HepG2 (cell line): ENCODE measurements around the gene ZFP36L2. TPM values are rescaled to one million over a fixed set of nuclear protein-coding genes. Genes with fewer than 3 reads are reported as not detected.

ENCODE experiments used
- HCFC1 ChIP-seq: fragments of 150-350 bp; IDR thresholded peaks from 2 replicates; pipeline ENCODE4 v1.6.1; 2014; ENCODE audit warnings: low read depth, low read length
- KAT8 ChIP-seq: IDR thresholded peaks from 2 replicates; pipeline ENCODE4 v1.6.1; 2016; ENCODE audit warnings: missing genetic modification reagents, missing compliant biosample characterization
- NR2F2 ChIP-seq: IDR thresholded peaks from 2 replicates; pipeline ENCODE4 v1.6.1; 2012; ENCODE audit warnings: low read depth, inconsistent platforms, borderline replicate concordance
- SALL2 ChIP-seq: sonication (generic); formaldehyde crosslinking; IDR thresholded peaks from 2 replicates; pipeline ENCODE4 v1.8.1; 2023; ENCODE audit warnings: mild to moderate bottlenecking, missing genetic modification reagents, inconsistent platforms
- ZFP62 ChIP-seq: sonication (generic); formaldehyde crosslinking; IDR thresholded peaks from 2 replicates; pipeline ENCODE4 v1.4.0; 2020; ENCODE audit warnings: missing genetic modification reagents
- ZMYM2 ChIP-seq: sonication (generic); formaldehyde crosslinking; IDR thresholded peaks from 2 replicates; pipeline ENCODE4 v1.8.0; 2022; ENCODE audit warnings: mild to moderate bottlenecking, missing genetic modification reagents
- ZMYM3 ChIP-seq: sonication (generic); formaldehyde crosslinking; IDR thresholded peaks from 2 replicates; pipeline ENCODE4 v1.5.1; 2020; ENCODE audit warnings: mild to moderate bottlenecking, missing genetic modification reagents
- polyA plus RNA-seq, 8 experiments: library from polyadenylated mRNA; depleted of rRNA in 3 of 8; stranded (reverse) in 7 of 8; unstranded in 1 of 8; fragments of >200 nt; fragmentation: Illumina TruSeq in 4 of 8; extraction: Trizol in 4 of 8; gene quantifications; 2 replicates each; pipeline versions ENCODE4 v1.2.1 to v1.2.3, GENCODE V29; 2011 to 2016; ENCODE audit warnings: low read depth in 4 of 8, missing spikeins in 1 of 8, mixed read lengths in 1 of 8; ENCODE audit not compliant: insufficient read depth in 1 of 8
- total RNA-seq, 5 experiments: library from RNA; depleted of rRNA; stranded (reverse); fragments of >200 nt; fragmentation: Illumina TruSeq; extraction: Trizol; gene quantifications; 2 replicates each; pipeline ENCODE4 v1.2.3, GENCODE V29; 2016; ENCODE audit warnings: low read depth in 1 of 5
- TF ChIP-seq, protein P1 (sequence below): sonication (generic); formaldehyde crosslinking; IDR thresholded peaks from one replicate; pipeline ENCODE4 v1.5.1; 2020; ENCODE audit warnings: mild to moderate bottlenecking, missing genetic modification reagents; ENCODE audit errors: not compliant biosample characterization
- TF ChIP-seq, protein P2 (sequence below): sonication (generic); formaldehyde crosslinking; IDR thresholded peaks from 2 replicates; pipeline ENCODE4 v1.4.0; 2020; ENCODE audit warnings: mild to moderate bottlenecking, missing genetic modification reagents

Gene ZFP36L2
- total and polyA plus RNA-seq, 2 of the 13 experiments (the other 11 are each of a cell fraction or from before 2014, with no cell fraction given) = 11.2 to 21.8 TPM

DNA sequence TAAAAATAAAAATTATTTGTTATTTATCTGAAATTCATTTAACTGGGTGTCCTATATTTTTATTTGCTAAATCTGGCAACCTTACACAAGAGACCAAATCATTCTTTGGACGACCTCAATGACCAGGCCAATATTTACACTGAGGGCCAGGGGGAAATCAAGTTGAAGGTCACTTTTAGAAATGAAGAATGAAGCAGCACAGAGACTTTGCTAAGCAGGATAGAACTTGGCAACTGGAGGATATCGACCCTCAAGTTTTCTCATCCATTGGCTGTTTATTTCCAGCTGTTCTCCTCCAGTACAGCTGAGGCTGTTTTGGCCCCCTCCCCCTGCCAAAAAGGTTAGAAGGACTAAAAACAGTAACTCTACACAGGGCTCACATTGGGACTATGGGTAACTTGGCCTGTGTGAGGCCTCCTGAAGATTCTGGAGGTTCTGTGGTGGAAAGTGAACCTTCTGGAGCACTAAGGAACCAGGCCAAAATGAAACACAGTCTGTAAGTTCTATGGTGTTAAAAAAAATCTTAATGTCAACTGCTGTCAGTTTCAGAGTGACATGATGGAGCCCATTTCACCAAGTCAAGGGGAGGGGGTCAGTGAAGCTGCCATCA lies 32.2 kb upstream of the ZFP36L2 start (continued):
- TF ChIP-seq, protein P1, sequence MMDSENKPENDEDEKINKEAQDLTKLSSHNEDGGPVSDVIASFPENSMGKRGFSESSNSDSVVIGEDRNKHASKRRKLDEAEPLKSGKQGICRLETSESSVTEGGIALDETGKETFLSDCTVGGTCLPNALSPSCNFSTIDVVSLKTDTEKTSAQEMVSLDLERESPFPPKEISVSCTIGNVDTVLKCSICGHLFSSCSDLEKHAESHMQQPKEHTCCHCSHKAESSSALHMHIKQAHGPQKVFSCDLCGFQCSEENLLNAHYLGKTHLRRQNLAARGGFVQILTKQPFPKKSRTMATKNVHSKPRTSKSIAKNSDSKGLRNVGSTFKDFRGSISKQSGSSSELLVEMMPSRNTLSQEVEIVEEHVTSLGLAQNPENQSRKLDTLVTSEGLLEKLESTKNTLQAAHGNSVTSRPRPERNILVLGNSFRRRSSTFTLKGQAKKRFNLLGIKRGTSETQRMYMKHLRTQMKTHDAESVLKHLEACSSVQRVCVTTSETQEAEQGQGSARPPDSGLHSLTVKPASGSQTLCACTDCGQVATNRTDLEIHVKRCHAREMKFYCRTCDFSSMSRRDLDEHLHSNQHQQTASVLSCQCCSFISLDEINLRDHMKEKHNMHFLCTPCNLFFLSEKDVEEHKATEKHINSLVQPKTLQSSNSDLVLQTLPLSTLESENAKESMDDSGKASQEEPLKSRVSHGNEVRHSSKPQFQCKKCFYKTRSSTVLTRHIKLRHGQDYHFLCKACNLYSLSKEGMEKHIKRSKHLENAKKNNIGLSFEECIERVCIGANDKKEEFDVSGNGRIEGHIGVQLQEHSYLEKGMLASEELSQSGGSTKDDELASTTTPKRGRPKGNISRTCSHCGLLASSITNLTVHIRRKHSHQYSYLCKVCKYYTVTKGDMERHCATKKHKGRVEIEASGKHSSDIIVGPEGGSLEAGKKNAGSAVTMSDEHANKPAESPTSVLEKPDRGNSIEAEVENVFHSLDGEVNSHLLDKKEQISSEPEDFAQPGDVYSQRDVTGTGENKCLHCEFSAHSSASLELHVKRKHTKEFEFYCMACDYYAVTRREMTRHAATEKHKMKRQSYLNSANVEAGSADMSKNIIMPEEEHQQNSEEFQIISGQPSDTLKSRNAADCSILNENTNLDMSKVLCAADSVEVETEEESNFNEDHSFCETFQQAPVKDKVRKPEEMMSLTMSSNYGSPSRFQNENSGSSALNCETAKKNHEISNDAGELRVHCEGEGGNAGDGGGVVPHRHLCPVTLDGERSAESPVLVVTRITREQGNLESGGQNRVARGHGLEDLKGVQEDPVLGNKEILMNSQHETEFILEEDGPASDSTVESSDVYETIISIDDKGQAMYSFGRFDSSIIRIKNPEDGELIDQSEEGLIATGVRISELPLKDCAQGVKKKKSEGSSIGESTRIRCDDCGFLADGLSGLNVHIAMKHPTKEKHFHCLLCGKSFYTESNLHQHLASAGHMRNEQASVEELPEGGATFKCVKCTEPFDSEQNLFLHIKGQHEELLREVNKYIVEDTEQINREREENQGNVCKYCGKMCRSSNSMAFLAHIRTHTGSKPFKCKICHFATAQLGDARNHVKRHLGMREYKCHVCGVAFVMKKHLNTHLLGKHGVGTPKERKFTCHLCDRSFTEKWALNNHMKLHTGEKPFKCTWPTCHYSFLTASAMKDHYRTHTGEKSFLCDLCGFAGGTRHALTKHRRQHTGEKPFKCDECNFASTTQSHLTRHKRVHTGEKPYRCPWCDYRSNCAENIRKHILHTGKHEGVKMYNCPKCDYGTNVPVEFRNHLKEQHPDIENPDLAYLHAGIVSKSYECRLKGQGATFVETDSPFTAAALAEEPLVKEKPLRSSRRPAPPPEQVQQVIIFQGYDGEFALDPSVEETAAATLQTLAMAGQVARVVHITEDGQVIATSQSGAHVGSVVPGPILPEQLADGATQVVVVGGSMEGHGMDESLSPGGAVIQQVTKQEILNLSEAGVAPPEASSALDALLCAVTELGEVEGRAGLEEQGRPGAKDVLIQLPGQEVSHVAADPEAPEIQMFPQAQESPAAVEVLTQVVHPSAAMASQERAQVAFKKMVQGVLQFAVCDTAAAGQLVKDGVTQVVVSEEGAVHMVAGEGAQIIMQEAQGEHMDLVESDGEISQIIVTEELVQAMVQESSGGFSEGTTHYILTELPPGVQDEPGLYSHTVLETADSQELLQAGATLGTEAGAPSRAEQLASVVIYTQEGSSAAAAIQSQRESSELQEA (CRISPR knock-in tag) = no peak
- TF ChIP-seq ZMYM3 (CRISPR knock-in tag) (peak; percentile 47; the same call in 1 of the 2 replicates), ZFP62 (CRISPR knock-in tag) (no peak), KAT8 (CRISPR knock-in tag) (peak; percentile 58), NR2F2 (peak; percentile 97), HCFC1 (no peak), ZMYM2 (CRISPR knock-in tag) (no peak), SALL2 (CRISPR knock-in tag) (no peak)
- TF ChIP-seq, protein P2, sequence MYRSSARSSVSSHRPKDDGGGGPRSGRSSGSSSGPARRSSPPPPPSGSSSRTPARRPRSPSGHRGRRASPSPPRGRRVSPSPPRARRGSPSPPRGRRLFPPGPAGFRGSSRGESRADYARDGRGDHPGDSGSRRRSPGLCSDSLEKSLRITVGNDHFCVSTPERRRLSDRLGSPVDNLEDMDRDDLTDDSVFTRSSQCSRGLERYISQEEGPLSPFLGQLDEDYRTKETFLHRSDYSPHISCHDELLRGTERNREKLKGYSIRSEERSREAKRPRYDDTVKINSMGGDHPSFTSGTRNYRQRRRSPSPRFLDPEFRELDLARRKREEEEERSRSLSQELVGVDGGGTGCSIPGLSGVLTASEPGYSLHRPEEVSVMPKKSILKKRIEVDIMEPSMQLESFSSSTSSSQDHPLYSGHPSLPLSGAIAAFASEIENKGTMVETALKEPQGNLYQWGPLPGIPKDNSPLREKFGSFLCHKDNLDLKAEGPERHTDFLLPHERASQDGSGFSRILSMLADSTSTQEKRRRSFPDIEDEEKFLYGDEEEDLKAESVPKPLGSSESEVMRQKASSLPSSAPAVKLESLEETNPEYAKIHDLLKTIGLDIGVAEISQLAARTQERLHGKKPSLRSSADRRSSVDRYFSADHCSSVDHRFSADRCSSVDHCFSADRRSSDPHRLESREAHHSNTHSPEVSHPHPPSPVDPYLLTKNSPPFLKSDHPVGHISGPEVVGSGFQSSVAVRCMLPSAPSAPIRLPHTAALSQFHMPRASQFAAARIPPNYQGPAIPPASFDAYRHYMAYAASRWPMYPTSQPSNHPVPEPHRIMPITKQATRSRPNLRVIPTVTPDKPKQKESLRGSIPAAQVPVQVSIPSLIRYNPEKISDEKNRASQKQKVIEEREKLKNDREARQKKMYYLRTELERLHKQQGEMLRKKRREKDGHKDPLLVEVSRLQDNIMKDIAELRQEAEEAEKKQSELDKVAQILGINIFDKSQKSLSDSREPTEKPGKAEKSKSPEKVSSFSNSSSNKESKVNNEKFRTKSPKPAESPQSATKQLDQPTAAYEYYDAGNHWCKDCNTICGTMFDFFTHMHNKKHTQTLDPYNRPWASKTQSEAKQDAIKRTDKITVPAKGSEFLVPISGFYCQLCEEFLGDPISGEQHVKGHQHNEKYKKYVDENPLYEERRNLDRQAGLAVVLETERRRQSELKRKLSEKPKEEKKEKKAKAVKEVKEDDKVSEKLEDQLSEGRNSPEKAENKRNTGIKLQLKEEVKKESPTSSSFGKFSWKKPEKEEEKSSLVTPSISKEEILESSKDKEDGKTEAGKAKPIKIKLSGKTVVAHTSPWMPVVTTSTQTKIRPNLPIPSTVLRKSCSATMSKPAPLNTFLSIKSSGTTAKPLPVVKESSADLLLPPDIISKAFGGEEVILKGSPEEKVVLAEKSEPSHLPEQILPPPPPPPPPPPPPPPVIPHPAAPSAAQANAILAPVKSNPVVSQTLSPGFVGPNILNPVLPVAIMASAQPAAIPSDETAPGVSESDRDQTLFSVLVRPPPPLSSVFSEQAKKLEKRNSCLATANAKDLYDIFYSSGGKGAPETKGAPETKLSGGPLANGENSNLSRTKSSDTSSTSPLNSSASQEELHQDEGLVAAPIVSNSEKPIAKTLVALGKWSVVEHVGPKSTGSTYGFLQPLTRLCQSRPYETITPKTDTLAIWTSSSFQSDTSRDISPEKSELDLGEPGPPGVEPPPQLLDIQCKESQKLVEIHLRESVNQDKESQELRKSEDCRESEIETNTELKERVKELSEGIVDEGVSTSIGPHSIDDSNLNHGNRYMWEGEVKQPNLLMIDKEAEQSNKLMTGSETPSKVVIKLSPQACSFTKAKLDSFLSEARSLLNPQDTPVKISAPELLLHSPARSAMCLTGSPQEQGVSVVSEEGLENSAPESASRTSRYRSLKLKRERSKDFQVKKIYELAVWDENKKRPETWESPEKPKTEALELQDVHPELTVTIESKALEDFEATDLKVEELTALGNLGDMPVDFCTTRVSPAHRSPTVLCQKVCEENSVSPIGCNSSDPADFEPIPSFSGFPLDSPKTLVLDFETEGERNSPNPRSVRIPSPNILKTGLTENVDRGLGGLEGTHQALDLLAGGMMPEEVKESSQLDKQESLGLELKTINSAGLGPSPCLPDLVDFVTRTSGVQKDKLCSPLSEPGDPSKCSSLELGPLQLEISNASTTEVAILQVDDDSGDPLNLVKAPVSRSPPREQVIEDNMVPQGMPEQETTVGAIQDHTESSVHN = no peak
